T-helper 2 cell treated with Interferon-gamma antibody and Interleukin-4, amounts not matched to agents 5 μg/mL and 100 μg/mL, for 36 hours (primary cell): ENCODE measurements around the gene ITPR2.
"Not testable (repeated sequence)": the region's sequence is repeated elsewhere in the genome, so short reads cannot be mapped to it uniquely, and the experiment has no call there.

Experiments used
- DNase-seq: peaks from one replicate; pipeline ENCODE4 v3.0.0; 2021; ENCODE audit warnings: low spot score
- H3K27ac Mint-ChIP-seq: one replicate; pipeline ENCODE4 v1.8.0; 2021; ENCODE audit warnings: mild to moderate bottlenecking, mixed read lengths
- H3K27me3 Mint-ChIP-seq: one replicate; pipeline ENCODE4 v1.8.0; 2021; ENCODE audit warnings: low read depth, mixed read lengths
- H3K36me3 Mint-ChIP-seq: one replicate; pipeline ENCODE4 v1.8.0; 2021; ENCODE audit warnings: low read depth, mixed read lengths
- H3K4me1 Mint-ChIP-seq: one replicate; pipeline ENCODE4 v1.8.0; 2021; ENCODE audit warnings: low read depth, mixed read lengths
- H3K4me3 Mint-ChIP-seq: one replicate; pipeline ENCODE4 v1.8.0; 2022; ENCODE audit warnings: mild to moderate bottlenecking, moderate library complexity, mixed read lengths
- H3K9me3 Mint-ChIP-seq: one replicate; pipeline ENCODE4 v1.8.0; 2021; ENCODE audit warnings: mixed read lengths

The ITPR2 gene

DNA sequence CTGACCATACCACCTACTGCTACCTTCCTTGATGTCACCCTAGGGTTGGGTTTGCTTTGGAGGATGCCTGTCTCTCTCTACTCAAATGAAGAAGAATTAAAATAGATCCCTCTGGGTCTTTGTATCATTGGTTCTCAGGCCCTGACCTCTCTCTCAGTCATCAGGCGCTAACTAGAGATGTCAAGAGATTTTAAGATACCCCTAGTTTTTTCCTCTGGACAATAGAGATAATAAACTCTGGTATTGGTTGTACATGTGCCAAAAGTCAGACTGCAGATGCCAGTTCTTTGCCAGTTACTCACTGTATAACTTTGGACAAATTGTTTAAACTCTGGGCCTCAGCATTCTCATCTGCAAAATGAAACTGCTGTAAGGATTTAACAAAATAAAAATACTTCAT, 31.5 kb downstream of the ITPR2 start:
- Mint-ChIP-seq H3K9me3 (no peaks in the 10 kb centered on the region), H3K27me3 (no peaks in the 10 kb centered on the region), H3K4me3 (no peak overlapping the region), H3K27ac (no peak overlapping the region), H3K36me3 (peaks cover 5% of the 10 kb centered on the region), H3K4me1 (peaks cover 3% of the 10 kb centered on the region)
- DNase-seq, result no peak

DNA sequence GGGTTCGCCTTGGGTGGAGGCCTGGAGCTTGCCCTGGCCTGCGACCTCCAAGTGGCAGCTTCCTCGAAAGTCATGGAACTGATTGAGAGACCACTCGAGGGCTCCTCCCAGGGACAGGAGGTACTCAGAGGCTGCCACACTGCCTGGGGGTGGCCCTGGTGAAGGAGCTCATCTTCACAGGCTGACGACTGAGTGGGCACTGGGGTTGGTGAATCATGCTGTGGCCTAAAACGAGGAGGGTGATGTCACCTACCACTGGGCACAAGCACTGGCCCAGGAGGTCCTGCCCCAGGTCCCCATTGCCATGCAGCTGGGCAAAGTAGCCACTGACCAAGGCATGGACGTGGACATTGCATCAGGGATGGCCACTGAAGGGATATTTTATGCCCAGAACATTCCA, 32.1 kb downstream of the ITPR2 start:
- H3K4me1 Mint-ChIP-seq, result peaks cover 3% of the 10 kb centered on the region

GRCh38 chr12:26800347-26800746, 32.6 kb downstream of the ITPR2 start:
- no peak overlapping the region for H3K4me3 Mint-ChIP-seq
- no peak for DNase-seq
- peaks cover 6% of the 10 kb centered on the region for H3K36me3 Mint-ChIP-seq
- H3K4me1 Mint-ChIP-seq, result peaks cover 3% of the 10 kb centered on the region
- H3K9me3 Mint-ChIP-seq, result no peaks in the 10 kb centered on the region
- H3K27ac Mint-ChIP-seq, result no peak overlapping the region
- no peaks in the 10 kb centered on the region for H3K27me3 Mint-ChIP-seq

More for the DNA sequence above, 32.1 kb downstream of the ITPR2 start:
- H3K9me3 Mint-ChIP-seq, result no peaks in the 10 kb centered on the region
- peaks cover 6% of the 10 kb centered on the region for H3K36me3 Mint-ChIP-seq
- no peak overlapping the region for H3K27ac Mint-ChIP-seq
- H3K27me3 Mint-ChIP-seq, result no peaks in the 10 kb centered on the region
- DNase-seq, result no peak
- no peak overlapping the region for H3K4me3 Mint-ChIP-seq

DNA sequence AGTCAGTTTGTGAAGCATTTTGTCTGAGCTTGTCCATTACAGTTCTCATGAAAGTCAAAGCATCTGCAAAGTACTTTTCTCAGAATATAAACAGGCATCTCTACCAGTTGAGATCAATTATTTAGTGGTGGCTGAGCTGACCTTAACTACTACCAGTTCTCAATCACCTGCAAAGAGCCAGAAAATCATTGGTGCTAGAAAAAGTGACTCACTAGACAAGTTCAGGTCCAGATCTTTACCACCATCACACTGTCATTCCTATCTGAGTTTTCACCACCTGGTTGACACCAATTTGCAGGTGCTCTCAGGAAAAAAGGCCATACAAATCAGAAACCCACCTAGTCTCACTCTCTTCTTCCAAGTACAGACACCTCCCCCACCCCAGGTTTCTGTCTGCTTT, 33.3 kb downstream of the ITPR2 start:
- Mint-ChIP-seq H3K4me1 (peaks cover 3% of the 10 kb centered on the region), H3K36me3 (peaks cover 6% of the 10 kb centered on the region), H3K27ac (no peak overlapping the region), H3K4me3 (no peak overlapping the region), H3K9me3 (no peaks in the 10 kb centered on the region), H3K27me3 (no peaks in the 10 kb centered on the region)
- no peak for DNase-seq

GRCh38 chr12:26798640-26799039, 34.4 kb downstream of the ITPR2 start:
- no peak for DNase-seq
- peaks cover 2% of the 10 kb centered on the region for H3K4me1 Mint-ChIP-seq
- H3K27me3 Mint-ChIP-seq, result no peaks in the 10 kb centered on the region
- no peak overlapping the region for H3K4me3 Mint-ChIP-seq
- H3K27ac Mint-ChIP-seq, result no peak overlapping the region
- no peaks in the 10 kb centered on the region for H3K9me3 Mint-ChIP-seq
- peaks cover 6% of the 10 kb centered on the region for H3K36me3 Mint-ChIP-seq

- Mint-ChIP-seq H3K4me3 (no peak overlapping the region), H3K9me3 (no peaks in the 10 kb centered on the region), H3K4me1 (no peaks in the 10 kb centered on the region), H3K27ac (no peak overlapping the region), H3K36me3 (peaks cover 6% of the 10 kb centered on the region), H3K27me3 (no peaks in the 10 kb centered on the region)
- DNase-seq, result no peak
Observed at GRCh38 chr12:26798023-26798422, 35.0 kb downstream of the ITPR2 start.

DNA sequence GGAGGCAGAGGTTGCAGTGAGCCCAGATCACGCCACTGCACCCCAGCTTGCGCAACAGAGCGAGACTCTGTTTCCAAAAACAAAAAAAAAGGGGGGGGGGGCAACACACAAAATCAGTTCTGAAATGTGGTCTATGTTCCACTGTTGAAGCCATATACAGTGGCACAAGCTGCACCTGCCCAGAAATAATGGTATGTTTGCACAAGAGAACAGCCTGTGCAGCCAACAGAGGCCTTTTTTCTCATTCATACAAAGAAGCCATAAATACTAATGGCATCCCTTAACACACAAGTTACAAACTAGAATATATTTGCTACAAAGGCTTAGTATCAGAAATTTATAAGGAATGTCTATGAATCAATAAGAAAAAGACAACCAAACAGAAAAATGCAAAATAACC, 37.1 kb downstream of the ITPR2 start:
- Mint-ChIP-seq H3K4me3 (no peak overlapping the region), H3K27ac (no peak overlapping the region), H3K27me3 (no peaks in the 10 kb centered on the region), H3K36me3 (peaks cover 7% of the 10 kb centered on the region), H3K4me1 (peaks cover 6% of the 10 kb centered on the region), H3K9me3 (no peaks in the 10 kb centered on the region)
- no peak for DNase-seq

DNA sequence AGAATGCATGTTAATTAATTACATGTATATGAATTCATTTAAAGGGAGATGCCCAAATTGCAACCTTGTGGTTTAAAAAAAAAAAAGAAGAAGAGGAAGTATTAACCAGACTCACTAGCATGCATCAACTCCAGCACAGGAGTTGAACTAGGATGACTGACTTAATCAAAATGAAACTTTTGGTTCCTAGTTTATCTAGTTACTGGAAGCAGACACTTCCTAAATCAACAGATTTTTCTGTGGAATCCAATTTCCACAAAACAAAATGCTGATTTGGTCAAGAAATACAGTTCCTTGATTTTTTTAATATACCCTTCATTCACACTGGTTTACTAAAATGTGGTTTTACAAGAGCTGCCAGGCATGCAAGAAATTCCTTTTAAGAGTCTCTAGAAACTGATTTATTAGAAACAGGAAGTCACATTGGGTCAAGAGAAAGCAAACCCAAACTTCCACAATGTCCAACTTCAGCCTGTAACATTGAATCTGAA, 41.6 kb downstream of the ITPR2 start:
- Mint-ChIP-seq H3K27me3 (no peaks in the 10 kb centered on the region), H3K36me3 (peaks cover 14% of the 10 kb centered on the region), H3K9me3 (no peaks in the 10 kb centered on the region), H3K4me3 (no peak overlapping the region), H3K27ac (no peak overlapping the region), H3K4me1 (peaks cover 10% of the 10 kb centered on the region)
- DNase-seq, result no peak

DNA sequence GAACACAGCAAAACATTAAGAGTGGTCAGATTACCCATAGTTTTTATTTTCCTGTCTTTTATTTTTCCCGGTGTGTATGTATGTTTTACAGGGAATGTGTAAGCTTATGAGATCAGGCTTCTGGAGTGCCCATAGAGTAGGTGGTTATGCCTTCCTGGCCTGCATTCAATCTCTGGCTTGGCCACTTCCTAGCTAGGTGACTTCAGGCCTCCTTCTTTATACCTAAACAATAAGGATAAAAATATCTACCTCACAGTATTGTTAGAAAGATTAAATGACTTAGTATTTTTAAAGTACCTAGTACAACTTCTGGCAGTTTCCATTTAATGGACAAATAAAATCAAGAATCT, 42.4 kb downstream of the ITPR2 start:
- no peak overlapping the region for H3K4me3 Mint-ChIP-seq
- no peak overlapping the region for H3K27ac Mint-ChIP-seq
- H3K4me1 Mint-ChIP-seq, result peaks cover 10% of the 10 kb centered on the region
- peaks cover 14% of the 10 kb centered on the region for H3K36me3 Mint-ChIP-seq
- H3K9me3 Mint-ChIP-seq, result no peaks in the 10 kb centered on the region
- no peak for DNase-seq
- no peaks in the 10 kb centered on the region for H3K27me3 Mint-ChIP-seq

DNA sequence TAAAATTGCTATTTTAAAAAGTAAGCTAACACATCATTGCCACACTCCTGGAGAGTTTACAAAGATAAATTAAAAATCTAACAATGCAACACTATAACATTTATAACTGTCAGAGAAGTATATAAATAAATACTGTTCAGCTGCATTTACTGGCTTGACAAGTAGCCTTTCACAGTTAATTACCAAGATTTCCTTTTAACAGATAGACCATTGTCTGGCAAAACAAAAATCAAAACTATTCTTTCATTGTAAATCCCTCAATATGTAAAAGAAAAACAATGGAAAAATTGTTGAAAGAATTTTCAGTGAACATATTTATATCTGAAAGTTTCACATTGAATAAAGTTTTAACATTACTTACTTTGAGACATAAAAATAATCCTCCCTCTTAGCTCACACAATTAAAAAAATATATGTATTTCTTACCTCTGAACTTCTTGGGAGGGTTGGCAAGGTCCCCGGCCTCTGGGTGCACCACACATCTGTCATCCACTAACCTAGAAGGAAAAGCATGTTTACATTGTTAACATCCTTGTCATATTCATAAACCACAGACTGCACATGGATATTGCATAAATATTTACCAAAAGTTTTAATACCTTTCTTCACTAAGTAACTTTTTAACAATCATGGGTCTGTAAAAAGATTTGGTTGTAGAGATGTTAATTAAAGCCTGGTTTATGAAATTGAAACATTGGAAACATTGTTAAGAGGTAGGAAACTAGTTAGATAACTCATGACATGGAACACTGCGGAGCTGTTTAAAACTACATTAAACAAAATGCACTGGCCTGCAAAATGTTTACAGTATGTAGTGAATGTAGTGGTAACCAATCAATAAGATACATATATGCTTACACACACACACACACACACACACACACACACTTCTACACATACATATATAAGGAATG, 43.0 kb downstream of the ITPR2 start:
- peaks cover 10% of the 10 kb centered on the region for H3K4me1 Mint-ChIP-seq
- no peak for DNase-seq
- no peaks in the 10 kb centered on the region for H3K9me3 Mint-ChIP-seq
- no peaks in the 10 kb centered on the region for H3K27me3 Mint-ChIP-seq
- peaks cover 14% of the 10 kb centered on the region for H3K36me3 Mint-ChIP-seq
- no peak overlapping the region for H3K4me3 Mint-ChIP-seq
- no peak overlapping the region for H3K27ac Mint-ChIP-seq

- Mint-ChIP-seq H3K36me3 (peaks cover 16% of the 10 kb centered on the region), H3K4me1 (peaks cover 10% of the 10 kb centered on the region), H3K27ac (no peak overlapping the region), H3K4me3 (no peak overlapping the region), H3K27me3 (no peaks in the 10 kb centered on the region), H3K9me3 (no peaks in the 10 kb centered on the region)
- no peak for DNase-seq
Observed at GRCh38 chr12:26786865-26787514, 46.0 kb downstream of the ITPR2 start.

- Mint-ChIP-seq H3K27me3 (no peaks in the 10 kb centered on the region), H3K4me1 (peaks cover 8% of the 10 kb centered on the region), H3K27ac (no peak overlapping the region), H3K4me3 (no peak overlapping the region), H3K9me3 (no peaks in the 10 kb centered on the region), H3K36me3 (peaks cover 18% of the 10 kb centered on the region)
- DNase-seq, result no peak
Observed at GRCh38 chr12:26786491-26786864, 46.5 kb downstream of the ITPR2 start.

GRCh38 chr12:26783816-26784379, 49.1 kb downstream of the ITPR2 start:
- not testable (repeated sequence) for H3K27ac Mint-ChIP-seq, H3K4me1 Mint-ChIP-seq, DNase-seq, H3K27me3 Mint-ChIP-seq, H3K4me3 Mint-ChIP-seq
- peaks cover 13% of the 10 kb centered on the region for H3K9me3 Mint-ChIP-seq
- H3K36me3 Mint-ChIP-seq, result peaks cover 34% of the 10 kb centered on the region

GRCh38 chr12:26783131-26783526, 49.9 kb downstream of the ITPR2 start:
- H3K36me3 Mint-ChIP-seq, result peaks cover 33% of the 10 kb centered on the region
- no peak for DNase-seq
- peaks cover 19% of the 10 kb centered on the region for H3K9me3 Mint-ChIP-seq
- H3K27me3 Mint-ChIP-seq, result no peaks in the 10 kb centered on the region
- H3K27ac Mint-ChIP-seq, result no peak overlapping the region
- no peaks in the 10 kb centered on the region for H3K4me1 Mint-ChIP-seq
- no peak overlapping the region for H3K4me3 Mint-ChIP-seq
